Right atrium auricular region (tissue), 2 donors: ENCODE measurements around the gene TFE3. TPM values are rescaled to one million over a fixed set of nuclear protein-coding genes. Genes with fewer than 3 reads are reported as not detected.

Source experiments
- DNase-seq: peaks from one replicate; pipeline ENCODE4 v3.0.0-alpha.2; 2019; ENCODE audit warnings: low spot score
- H3K27ac ChIP-seq, 2 donors: fragments of 200-600 bp; sonication (generic); 1 replicate in 1 of 2; 2 replicates in 1 of 2; pipeline ENCODE4 v1.5.1; 2016 to 2019
- H3K27me3 ChIP-seq, 2 donors: fragments of 200-600 bp; sonication (generic); one replicate each; pipeline versions ENCODE4 v1.5.1 to v1.6.0; 2017 to 2019
- H3K36me3 ChIP-seq: fragments of 200-600 bp; sonication (generic); one replicate; pipeline ENCODE4 v1.5.1; 2016
- H3K4me1 ChIP-seq, 2 donors: fragments of 200-600 bp; sonication (generic); one replicate each; pipeline versions ENCODE4 v1.5.1 to v1.6.0; 2017 to 2019
- H3K4me3 ChIP-seq, 2 donors: fragments of 200-600 bp; sonication (generic); 1 replicate in 1 of 2; 2 replicates in 1 of 2; pipeline ENCODE4 v1.5.1; 2017 to 2019; ENCODE audit warnings: mild to moderate bottlenecking in 1 of 2, moderate library complexity in 1 of 2
- H3K9me3 ChIP-seq, 2 donors: fragments of 200-600 bp; sonication (generic); one replicate each; pipeline ENCODE4 v1.5.1; 2019
- CTCF ChIP-seq, 2 donors: fragments of 200-600 bp; sonication (generic); IDR thresholded peaks; one replicate each; pipeline ENCODE4 v1.5.1; 2019; ENCODE audit warnings: antibody characterized with exemption in 2 of 2
- total RNA-seq, 2 donors: library from RNA; depleted of rRNA; stranded (reverse); fragments of >200 nt; gene quantifications; one replicate each; pipeline ENCODE4 v1.1.0, GENCODE V29; 2016

The TFE3 gene
- total RNA-seq, 2 donors from 2014 or later: 25.8 to 60.3 TPM

GRCh38 chrX:49070988-49071387, 27.8 kb upstream of the TFE3 start:
- Histone ChIP-seq H3K4me3 (no peak overlapping the region), H3K36me3 (peaks cover 6% of the 10 kb centered on the region), H3K9me3 (no peaks in the 10 kb centered on the region), H3K27ac (no peak overlapping the region), H3K27me3 (no peaks in the 10 kb centered on the region), H3K4me1 (peaks cover 0 to 18% of the 10 kb centered on the region in 2 donors)
- no peak for TF ChIP-seq CTCF (IDR thresholded peaks at IDR 0.05)
- no peak for DNase-seq

GRCh38 chrX:49069038-49069437, 25.9 kb upstream of the TFE3 start:
- no peak for TF ChIP-seq CTCF (IDR thresholded peaks at IDR 0.05)
- Histone ChIP-seq H3K9me3 (no peaks in the 10 kb centered on the region), H3K4me3 (no peak overlapping the region), H3K4me1 (peaks cover 0 to 12% of the 10 kb centered on the region in 2 donors), H3K36me3 (no peaks in the 10 kb centered on the region), H3K27ac (no peak overlapping the region), H3K27me3 (no peaks in the 10 kb centered on the region)
- no peak for DNase-seq

- no peaks in the 10 kb centered on the region for H3K9me3 ChIP-seq
- H3K27ac ChIP-seq: no peak overlapping the region
- no peak overlapping the region for H3K4me3 ChIP-seq
- TF ChIP-seq CTCF (IDR thresholded peaks at IDR 0.05): no peak
- H3K27me3 ChIP-seq: no peaks in the 10 kb centered on the region
- H3K36me3 ChIP-seq: no peaks in the 10 kb centered on the region
- DNase-seq: no peak
- peaks cover 0 to 2% of the 10 kb centered on the region in 2 donors for H3K4me1 ChIP-seq
These were observed 24.3 kb upstream of the TFE3 start for GRCh38 chrX:49067285-49068120.

- Histone ChIP-seq H3K36me3 (no peaks in the 10 kb centered on the region), H3K27me3 (no peaks in the 10 kb centered on the region), H3K4me1 (no peaks in the 10 kb centered on the region), H3K27ac (no peak overlapping the region), H3K9me3 (no peaks in the 10 kb centered on the region), H3K4me3 (no peak overlapping the region)
- no peak for TF ChIP-seq CTCF (IDR thresholded peaks at IDR 0.05)
- DNase-seq: no peak
These were observed 23.5 kb upstream of the TFE3 start for GRCh38 chrX:49066690-49067089.

- Histone ChIP-seq H3K4me3 (no peak overlapping the region), H3K36me3 (no peaks in the 10 kb centered on the region), H3K4me1 (no peaks in the 10 kb centered on the region), H3K27ac (no peak overlapping the region), H3K27me3 (no peaks in the 10 kb centered on the region), H3K9me3 (no peaks in the 10 kb centered on the region)
- TF ChIP-seq CTCF (IDR thresholded peaks at IDR 0.05): no peak
- no peak for DNase-seq
These were observed 23.1 kb upstream of the TFE3 start for GRCh38 chrX:49066278-49066677.

- Histone ChIP-seq H3K36me3 (no peaks in the 10 kb centered on the region), H3K4me3 (no peak overlapping the region), H3K9me3 (no peaks in the 10 kb centered on the region), H3K27me3 (no peaks in the 10 kb centered on the region), H3K4me1 (no peaks in the 10 kb centered on the region), H3K27ac (no peak overlapping the region)
- no peak for TF ChIP-seq CTCF (IDR thresholded peaks at IDR 0.05)
- no peak for DNase-seq
These were observed 21.6 kb upstream of the TFE3 start for GRCh38 chrX:49064735-49065134.
